Keratinocyte (primary cell): ENCODE data around the gene NEURL4. TPM values are rescaled to one million over a fixed set of nuclear protein-coding genes. Genes with fewer than 3 reads are reported as not detected.
A peak's percentile ranks its signal among the peaks of the same experiment; 100 is the strongest.

ENCODE experiments used
- DNase-seq: peaks from one replicate; pipeline ENCODE4 v3.0.0-alpha.2; 2011; ENCODE audit warnings: low read depth, missing footprints, low spot score
- FAIRE-seq: peaks from 2 replicates; lab custom pipeline; 2011; peaks lifted over from hg19 to GRCh38; lab: Jason Lieb, UNC
- H2AFZ ChIP-seq: 2 replicates; pipeline ENCODE4 v1.6.0; 2012; ENCODE audit warnings: low read length, control low read depth, inconsistent platforms; ENCODE audit not compliant: control insufficient read depth
- H3K27ac ChIP-seq: 2 replicates; pipeline ENCODE4 v1.5.1; 2011; ENCODE audit warnings: low read length; ENCODE audit not compliant: control insufficient read depth, insufficient read depth
- H3K27me3 ChIP-seq: 3 replicates; pipeline ENCODE4 v1.6.0; 2011; ENCODE audit warnings: low read length; ENCODE audit not compliant: control insufficient read depth, insufficient read depth; ENCODE audit errors: extremely low read depth
- H3K36me3 ChIP-seq, 2 experiments: 2 replicates in 1 of 2; 3 replicates in 1 of 2; pipeline ENCODE4 v1.5.1; 2011; ENCODE audit warnings: low read length in 2 of 2, mild to moderate bottlenecking in 1 of 2; ENCODE audit not compliant: control insufficient read depth in 2 of 2, insufficient read depth in 2 of 2; ENCODE audit errors: extremely low read depth in 1 of 2
- H3K4me1 ChIP-seq: 3 replicates; pipeline ENCODE4 v1.5.1; 2011; ENCODE audit warnings: low read length; ENCODE audit not compliant: control insufficient read depth, insufficient read depth; ENCODE audit errors: extremely low read depth
- H3K4me2 ChIP-seq: 3 replicates; pipeline ENCODE4 v1.6.0; 2011; ENCODE audit warnings: low read depth, low read length; ENCODE audit not compliant: control insufficient read depth, insufficient read depth; ENCODE audit errors: extremely low read depth
- H3K4me3 ChIP-seq, 3 experiments: fragments of 200-600 bp in 1 of 3; sonication (generic) in 1 of 3; 2 replicates in 2 of 3; 3 replicates in 1 of 3; pipeline ENCODE4 v1.5.1; 2011 to 2016; ENCODE audit warnings: low read length in 3 of 3, mild to moderate bottlenecking in 3 of 3, control low read depth in 2 of 3, inconsistent platforms in 1 of 3, low read depth in 1 of 3, mixed read lengths in 1 of 3, mixed run types in 1 of 3, moderate library complexity in 1 of 3; ENCODE audit not compliant: control insufficient read depth in 2 of 3, insufficient read depth in 2 of 3; ENCODE audit errors: extremely low read depth in 1 of 3
- H3K79me2 ChIP-seq: 2 replicates; pipeline ENCODE4 v1.6.0; 2012; ENCODE audit warnings: low read length; ENCODE audit not compliant: control insufficient read depth, insufficient read depth
- H3K9ac ChIP-seq: 3 replicates; pipeline ENCODE4 v1.6.0; 2011; ENCODE audit warnings: low read length; ENCODE audit not compliant: control insufficient read depth, insufficient read depth; ENCODE audit errors: extremely low read depth
- H3K9me1 ChIP-seq: 3 replicates; pipeline ENCODE4 v1.6.0; 2011; ENCODE audit warnings: low read length; ENCODE audit not compliant: control insufficient read depth, insufficient read depth; ENCODE audit errors: extremely low read depth
- H3K9me3 ChIP-seq: 2 replicates; pipeline ENCODE4 v1.5.1; 2012; ENCODE audit warnings: low read depth, low read length; ENCODE audit not compliant: control insufficient read depth
- H4K20me1 ChIP-seq: 3 replicates; pipeline ENCODE4 v1.6.0; 2011; ENCODE audit warnings: low read length; ENCODE audit not compliant: control insufficient read depth, insufficient read depth; ENCODE audit errors: extremely low read depth
- EZH2 ChIP-seq: IDR thresholded peaks from one replicate; pipeline ENCODE4 v1.6.1; 2012; ENCODE audit warnings: inconsistent platforms, mild to moderate bottlenecking, low read length, moderate library complexity
- dilution Hi-C: fragments of 300-500 bp; cut with MboI; formaldehyde crosslinking; loops from one replicate; pipeline ENCODE4 v1.7.0; 2020; ENCODE audit warnings: low sequenced_read_pairs; ENCODE audit not compliant: extremely low pct_ligation_motif_present
- polyA plus RNA-seq, 5 experiments: library from polyadenylated mRNA; depleted of rRNA in 3 of 5; stranded (reverse) in 3 of 5; stranded (forward) in 1 of 5; unstranded in 1 of 5; fragments of >200 nt; gene quantifications; 1 replicate in 1 of 5; 2 replicates in 3 of 5; 3 replicates in 1 of 5; pipeline versions ENCODE4 v1.2.1 to v1.2.3, GENCODE V29; 2011 to 2012; ENCODE audit warnings: missing spikeins in 2 of 5, low read depth in 1 of 5, low replicate concordance in 1 of 5
- TF ChIP-seq, protein P1 (sequence below), 3 experiments: IDR thresholded peaks in 1 of 3; conservative IDR thresholded peaks in 1 of 3; optimal IDR thresholded peaks in 1 of 3; 2 replicates in 2 of 3; 3 replicates in 1 of 3; pipeline versions ENCODE3 to v1.5.1; 2011; ENCODE audit warnings: low read length in 3 of 3, mild to moderate bottlenecking in 3 of 3, moderate library complexity in 2 of 3, control low read depth in 1 of 3, inconsistent platforms in 1 of 3; ENCODE audit not compliant: insufficient read depth in 2 of 3; ENCODE audit errors: extremely low read depth in 1 of 3

NEURL4 gene
- polyA plus RNA-seq, 1 donor (not counting 4 experiments of a cell fraction or from before 2014, with no cell fraction given), result 11.3 TPM

DNA sequence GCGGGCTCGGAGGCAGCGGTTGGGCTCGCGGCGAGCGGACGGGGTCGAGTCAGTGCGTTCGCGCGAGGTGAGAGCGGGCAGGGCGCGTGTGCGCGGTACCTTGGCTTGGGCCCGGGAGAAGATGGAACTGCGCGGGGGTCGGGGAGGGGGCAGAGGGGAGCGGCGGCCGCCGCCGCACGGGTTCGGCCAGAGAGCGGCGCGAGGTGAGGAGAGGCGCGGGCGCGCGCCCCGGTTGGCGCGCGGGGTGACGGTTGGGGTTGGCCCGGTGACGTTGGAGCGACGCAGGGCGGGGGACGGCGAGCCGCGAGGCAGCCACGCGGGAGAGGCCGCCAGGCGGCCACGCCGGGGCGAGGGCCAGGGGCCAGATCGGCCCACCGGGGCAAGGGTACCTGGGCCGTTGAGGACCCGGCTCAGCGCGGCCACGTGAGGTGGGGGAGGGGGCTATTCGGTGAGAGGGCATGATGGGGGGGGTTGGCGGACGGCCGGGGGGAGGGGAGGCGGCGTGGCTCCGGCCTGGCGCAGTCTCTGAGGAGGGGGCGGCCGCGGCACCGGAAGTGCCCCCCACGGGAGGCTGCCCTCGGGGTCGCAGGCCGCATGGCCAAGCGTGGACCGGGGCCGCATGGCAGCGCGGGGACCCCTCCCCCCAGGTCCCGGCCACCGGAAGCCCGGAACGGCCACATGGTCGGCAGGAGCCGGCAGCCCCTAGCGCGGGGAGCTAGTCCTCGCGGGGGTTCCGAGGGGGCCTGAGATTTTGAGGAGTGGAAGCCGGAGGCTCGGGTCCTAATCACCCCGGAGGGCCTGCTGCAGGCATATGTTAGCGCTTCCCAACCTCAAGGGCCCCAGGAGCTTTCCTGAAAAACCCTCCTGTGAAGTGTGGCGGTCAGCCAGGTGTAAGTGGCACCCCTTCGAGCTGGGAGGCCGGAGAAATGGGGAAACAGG is 21.2 kb downstream of the NEURL4 start:
- TF ChIP-seq, protein P1, sequence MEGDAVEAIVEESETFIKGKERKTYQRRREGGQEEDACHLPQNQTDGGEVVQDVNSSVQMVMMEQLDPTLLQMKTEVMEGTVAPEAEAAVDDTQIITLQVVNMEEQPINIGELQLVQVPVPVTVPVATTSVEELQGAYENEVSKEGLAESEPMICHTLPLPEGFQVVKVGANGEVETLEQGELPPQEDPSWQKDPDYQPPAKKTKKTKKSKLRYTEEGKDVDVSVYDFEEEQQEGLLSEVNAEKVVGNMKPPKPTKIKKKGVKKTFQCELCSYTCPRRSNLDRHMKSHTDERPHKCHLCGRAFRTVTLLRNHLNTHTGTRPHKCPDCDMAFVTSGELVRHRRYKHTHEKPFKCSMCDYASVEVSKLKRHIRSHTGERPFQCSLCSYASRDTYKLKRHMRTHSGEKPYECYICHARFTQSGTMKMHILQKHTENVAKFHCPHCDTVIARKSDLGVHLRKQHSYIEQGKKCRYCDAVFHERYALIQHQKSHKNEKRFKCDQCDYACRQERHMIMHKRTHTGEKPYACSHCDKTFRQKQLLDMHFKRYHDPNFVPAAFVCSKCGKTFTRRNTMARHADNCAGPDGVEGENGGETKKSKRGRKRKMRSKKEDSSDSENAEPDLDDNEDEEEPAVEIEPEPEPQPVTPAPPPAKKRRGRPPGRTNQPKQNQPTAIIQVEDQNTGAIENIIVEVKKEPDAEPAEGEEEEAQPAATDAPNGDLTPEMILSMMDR (optimal IDR thresholded peaks at IDR 0.05 in 1 of 3, IDR thresholded peaks at IDR 0.05 in 1 of 3, conservative IDR thresholded peaks at IDR 0.05 in 1 of 3; ENCODE audit: extremely low read depth in 1 of 3, insufficient read depth in 2 of 3, low read length in 3 of 3), result no peak
- TF ChIP-seq EZH2, result no peak
- Histone ChIP-seq H3K36me3 (peaks cover 26 to 37% of the 10 kb centered on the region in 2 experiments), H3K4me2 (peak overlapping the region; percentile 80), H3K4me3 (peak overlapping the region; percentile 93 to 99 (median 95)), H3K9ac (peak overlapping the region; percentile 100), H4K20me1 (peaks cover 39% of the 10 kb centered on the region), H3K27me3 (no peaks in the 10 kb centered on the region), H2AFZ (no peak overlapping the region), H3K9me3 (no peaks in the 10 kb centered on the region), H3K4me1 (peaks cover 26% of the 10 kb centered on the region), H3K9me1 (no peaks in the 10 kb centered on the region), H3K27ac (peak overlapping the region; percentile 99), H3K79me2 (peaks cover 49% of the 10 kb centered on the region)
- no peak for DNase-seq
- FAIRE-seq, result no peak
- dilution Hi-C loops, result no loop called here

DNA sequence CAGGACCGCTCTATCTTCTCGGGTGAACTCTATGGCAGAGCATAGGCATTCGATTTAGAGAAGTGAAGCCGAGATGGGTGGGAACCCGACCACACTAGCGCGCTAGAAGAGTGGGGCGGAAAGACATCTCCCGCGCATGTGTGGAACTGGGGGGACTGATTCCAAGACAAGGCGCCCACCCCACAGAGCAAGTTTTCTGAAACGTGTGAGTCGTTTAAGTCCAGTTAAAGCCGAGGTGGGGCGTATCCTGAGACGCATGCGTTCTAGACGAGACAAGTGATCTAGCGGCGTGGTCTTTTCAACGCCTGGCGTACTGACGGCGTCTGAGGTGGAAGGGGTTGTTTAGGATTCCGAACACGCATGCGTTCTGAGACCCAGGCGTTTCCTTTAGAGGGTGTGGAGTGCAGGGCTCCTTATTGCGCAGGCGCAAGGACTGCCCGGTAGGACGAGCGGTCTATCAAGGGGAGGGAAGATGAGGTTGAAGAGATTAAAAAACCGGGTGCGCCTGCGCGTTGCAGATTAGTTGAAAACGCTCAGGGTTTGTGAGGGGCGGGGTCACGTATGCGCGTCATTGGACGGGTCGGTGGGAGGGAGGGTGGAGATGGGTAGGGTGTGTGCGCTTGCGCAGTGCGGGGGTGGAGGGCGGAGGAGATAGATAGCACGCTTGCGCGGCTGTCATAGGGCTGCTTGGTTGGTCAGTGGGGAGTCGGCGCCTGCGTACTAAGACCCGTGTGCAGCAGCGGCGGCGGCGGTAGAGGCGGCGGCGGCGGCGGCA is 22.0 kb downstream of the NEURL4 start, which contains the start of gene EIF5A:
Gene EIF5A (plus strand): TSS at position 718 of the 775 bp plus-strand sequence. CDS start 2,008 bp downstream, outside the sequence.
- Histone ChIP-seq H3K79me2 (peaks cover 42% of the 10 kb centered on the region), H3K4me3 (peak within 1 kb of the TSS; percentile 93 to 99 (median 95)), H3K4me2 (peak within 1 kb of the TSS; percentile 94), H3K27ac (peak within 1 kb of the TSS; percentile 99), H4K20me1 (peaks cover 32% of the 10 kb centered on the region), H3K27me3 (no peaks in the 10 kb centered on the region), H3K36me3 (peaks cover 20 to 30% of the 10 kb centered on the region in 2 experiments), H3K9ac (peak within 1 kb of the TSS; percentile 100), H3K9me1 (no peaks in the 10 kb centered on the region), H2AFZ (peak within 1 kb of the TSS; percentile 97), H3K4me1 (peaks cover 23% of the 10 kb centered on the region), H3K9me3 (no peaks in the 10 kb centered on the region)
- DNase-seq (peak; percentile 99), FAIRE-seq (peak; percentile 94)
- dilution Hi-C loops, result no loop called here
- no peak for TF ChIP-seq EZH2
- TF ChIP-seq, protein P1 (optimal IDR thresholded peaks at IDR 0.05 in 1 of 3, IDR thresholded peaks at IDR 0.05 in 1 of 3, conservative IDR thresholded peaks at IDR 0.05 in 1 of 3; ENCODE audit: extremely low read depth in 1 of 3, insufficient read depth in 2 of 3, low read length in 3 of 3), result no peak
